Mesenchymal stem cell (in vitro differentiated cells and primary cell): ENCODE results near the gene PRKG1.

Experiments
- DNase-seq: peaks from one replicate; pipeline ENCODE4 v3.0.0-alpha.2; 2013
- H2AFZ ChIP-seq: one replicate; pipeline ENCODE4 v1.6.1; 2013; ENCODE audit warnings: low read depth, mild to moderate bottlenecking, control low read depth, inconsistent platforms, low read length, moderate library complexity
- H2AK5ac ChIP-seq: 2 replicates; pipeline ENCODE4 v1.6.1; 2013; ENCODE audit warnings: low read length, moderate library complexity, mild to moderate bottlenecking, inconsistent platforms; ENCODE audit not compliant: severe bottlenecking
- H2BK120ac ChIP-seq: one replicate; pipeline ENCODE4 v1.6.1; 2013; ENCODE audit warnings: low read depth, mild to moderate bottlenecking, inconsistent platforms, low read length, moderate library complexity
- H2BK12ac ChIP-seq, 2 experiments: one replicate each; pipeline ENCODE4 v1.6.1; 2013; ENCODE audit warnings: inconsistent platforms in 2 of 2, low read length in 2 of 2, mild to moderate bottlenecking in 2 of 2, moderate library complexity in 2 of 2, control low read depth in 1 of 2
- H2BK15ac ChIP-seq: one replicate; pipeline ENCODE4 v1.6.1; 2013; ENCODE audit warnings: mild to moderate bottlenecking, low read depth, inconsistent platforms; ENCODE audit not compliant: poor library complexity, severe bottlenecking
- H2BK5ac ChIP-seq: 2 replicates; pipeline ENCODE4 v1.6.1; 2013; ENCODE audit warnings: low read depth, mild to moderate bottlenecking, low read length, control low read depth, inconsistent platforms; ENCODE audit not compliant: poor library complexity, severe bottlenecking
- H3K14ac ChIP-seq, 2 experiments: one replicate each; pipeline ENCODE4 v1.6.1; 2013; ENCODE audit warnings: inconsistent platforms in 2 of 2, low read length in 2 of 2, control low read depth in 1 of 2, mild to moderate bottlenecking in 1 of 2, moderate library complexity in 1 of 2
- H3K18ac ChIP-seq, 2 experiments: one replicate each; pipeline ENCODE4 v1.6.1; 2013; ENCODE audit warnings: inconsistent platforms in 2 of 2, low read length in 2 of 2, control low read depth in 1 of 2, low read depth in 1 of 2, mild to moderate bottlenecking in 1 of 2
- H3K23ac ChIP-seq, 2 experiments: one replicate each; pipeline ENCODE4 v1.6.1; 2013; ENCODE audit warnings: inconsistent platforms in 2 of 2, low read length in 2 of 2, mild to moderate bottlenecking in 2 of 2, moderate library complexity in 2 of 2, control low read depth in 1 of 2
- H3K27ac ChIP-seq: 2 replicates; pipeline ENCODE4 v1.5.1; 2013; ENCODE audit warnings: mild to moderate bottlenecking, moderate library complexity, low read length, control low read depth, inconsistent platforms; ENCODE audit not compliant: poor library complexity, severe bottlenecking
- H3K27me3 ChIP-seq, 2 experiments: 2 replicates each; pipeline versions ENCODE4 v1.6.1 to v1.7.0; 2013; ENCODE audit warnings: low read length in 2 of 2, mild to moderate bottlenecking in 2 of 2, moderate library complexity in 2 of 2, control low read depth in 1 of 2, inconsistent platforms in 1 of 2; ENCODE audit not compliant: control insufficient read depth in 1 of 2, insufficient read depth in 1 of 2
- H3K36me3 ChIP-seq, 2 experiments: 2 replicates each; pipeline versions ENCODE4 v1.6.1 to v1.7.0; 2013; ENCODE audit warnings: low read length in 2 of 2, control low read depth in 1 of 2, inconsistent platforms in 1 of 2, low read depth in 1 of 2, mild to moderate bottlenecking in 1 of 2; ENCODE audit not compliant: insufficient read depth in 2 of 2, control insufficient read depth in 1 of 2
- H3K4ac ChIP-seq, 2 experiments: one replicate each; pipeline ENCODE4 v1.6.1; 2013; ENCODE audit warnings: inconsistent platforms in 2 of 2, low read length in 2 of 2, mild to moderate bottlenecking in 2 of 2, moderate library complexity in 2 of 2, control low read depth in 1 of 2, low read depth in 1 of 2
- H3K4me1 ChIP-seq: 2 replicates; pipeline ENCODE4 v1.6.1; 2013; ENCODE audit warnings: low read depth, low read length, control low read depth; ENCODE audit not compliant: control insufficient read depth, insufficient read depth
- H3K4me2 ChIP-seq: 2 replicates; pipeline ENCODE4 v1.6.1; 2013; ENCODE audit warnings: low read length, mild to moderate bottlenecking, inconsistent platforms; ENCODE audit not compliant: poor library complexity, severe bottlenecking
- H3K4me3 ChIP-seq, 2 experiments: 2 replicates each; pipeline versions ENCODE4 v1.5.1 to v1.7.0; 2013; ENCODE audit warnings: low read length in 2 of 2, mild to moderate bottlenecking in 2 of 2, control low read depth in 1 of 2, low read depth in 1 of 2; ENCODE audit not compliant: insufficient read depth in 1 of 2
- H3K79me1 ChIP-seq: replicated peaks from 2 replicates; pipeline ENCODE4 v1.6.1; 2013; ENCODE audit warnings: mild to moderate bottlenecking, control low read depth, low read length, inconsistent platforms; ENCODE audit not compliant: poor library complexity, severe bottlenecking
- H3K9ac ChIP-seq: 2 replicates; pipeline ENCODE4 v1.7.0; 2013; ENCODE audit warnings: mild to moderate bottlenecking, low read length, moderate library complexity
- H3K9me3 ChIP-seq: 2 replicates; pipeline ENCODE4 v1.7.0; 2013; ENCODE audit warnings: mild to moderate bottlenecking, low read length; ENCODE audit not compliant: control insufficient read depth
- H4K8ac ChIP-seq: one replicate; pipeline ENCODE4 v1.6.1; 2013; ENCODE audit warnings: inconsistent platforms, mild to moderate bottlenecking, low read length, moderate library complexity
- H4K91ac ChIP-seq: one replicate; pipeline ENCODE4 v1.6.1; 2013; ENCODE audit warnings: mild to moderate bottlenecking, low read length, inconsistent platforms
- WGBS: methylation state at CpG from one replicate; pipeline ENCODE4 v1.1.7; 2013; ENCODE audit warnings: mixed read lengths; 5-methylcytosine and 5-hydroxymethylcytosine counted together

PRKG1 gene

GRCh38 chr10:51952056-51952455 lies 877.8 kb downstream of the PRKG1 start:
- H3K27me3 ChIP-seq, result no peaks in the 10 kb centered on the region
- no peaks in the 10 kb centered on the region for H3K4me1 ChIP-seq
- H2BK120ac ChIP-seq, result no peak overlapping the region
- H3K18ac ChIP-seq, result no peak overlapping the region
- no peaks in the 10 kb centered on the region for H3K9me3 ChIP-seq
- H3K23ac ChIP-seq, result no peak overlapping the region
- H2AFZ ChIP-seq, result no peak overlapping the region
- WGBS, result 94% methylated on average over 1 of the region's 1 CpG
- H2BK5ac ChIP-seq, result no peak overlapping the region
- no peak overlapping the region for H3K14ac ChIP-seq
- no peak overlapping the region for H4K91ac ChIP-seq
- no peak overlapping the region for H3K4me2 ChIP-seq
- no peak overlapping the region for H2BK12ac ChIP-seq
- no peak overlapping the region for H2BK15ac ChIP-seq
- H4K8ac ChIP-seq, result no peak overlapping the region
- no peak overlapping the region for H3K27ac ChIP-seq
- H3K4me3 ChIP-seq, result no peak overlapping the region
- DNase-seq, result no peak
- no peak overlapping the region for H3K9ac ChIP-seq
- H3K4ac ChIP-seq, result no peak overlapping the region
- H3K36me3 ChIP-seq, result no peaks in the 10 kb centered on the region
- no peaks in the 10 kb centered on the region for H3K79me1 ChIP-seq
- no peak overlapping the region for H2AK5ac ChIP-seq

GRCh38 chr10:51955696-51956095 lies 881.4 kb downstream of the PRKG1 start:
- H3K18ac ChIP-seq, result no peak overlapping the region
- H3K27ac ChIP-seq, result no peak overlapping the region
- H3K27me3 ChIP-seq, result no peaks in the 10 kb centered on the region
- no peaks in the 10 kb centered on the region for H3K9me3 ChIP-seq
- no peak overlapping the region for H3K4me2 ChIP-seq
- H2BK120ac ChIP-seq, result no peak overlapping the region
- H3K36me3 ChIP-seq, result no peaks in the 10 kb centered on the region
- no peak overlapping the region for H3K14ac ChIP-seq
- H3K4ac ChIP-seq, result no peak overlapping the region
- 81% methylated on average over 2 of the region's 2 CpGs for WGBS
- no peak overlapping the region for H3K9ac ChIP-seq
- no peak overlapping the region for H2AK5ac ChIP-seq
- H3K4me1 ChIP-seq, result no peaks in the 10 kb centered on the region
- no peaks in the 10 kb centered on the region for H3K79me1 ChIP-seq
- no peak overlapping the region for H3K4me3 ChIP-seq
- DNase-seq, result no peak
- H2AFZ ChIP-seq, result no peak overlapping the region
- no peak overlapping the region for H4K91ac ChIP-seq
- H3K23ac ChIP-seq, result no peak overlapping the region
- H4K8ac ChIP-seq, result no peak overlapping the region
- H2BK12ac ChIP-seq, result no peak overlapping the region
- no peak overlapping the region for H2BK15ac ChIP-seq
- no peak overlapping the region for H2BK5ac ChIP-seq

DNA sequence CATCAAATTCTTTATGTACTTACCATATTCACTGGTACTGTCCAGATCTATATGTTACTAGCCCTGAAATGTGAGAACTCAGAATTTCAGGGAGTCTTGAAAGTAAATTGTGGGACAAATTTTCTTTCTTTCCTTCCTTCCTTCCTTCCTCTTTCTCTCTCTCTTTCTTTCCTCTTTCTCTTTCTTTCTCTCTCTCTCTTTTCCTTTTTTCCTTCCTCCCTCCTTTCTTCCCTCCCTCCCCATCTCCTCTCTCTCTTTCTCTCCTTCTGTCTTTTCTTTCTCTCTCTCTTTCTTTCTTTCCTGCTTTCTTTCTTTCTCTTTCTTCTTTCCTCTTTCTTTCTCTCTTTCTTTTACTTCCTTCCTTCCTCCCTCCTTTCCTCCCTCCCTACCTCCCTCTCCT lies 882.5 kb downstream of the PRKG1 start:
- H2AFZ ChIP-seq, result no peak overlapping the region
- no peak overlapping the region for H3K4me2 ChIP-seq
- no peak overlapping the region for H3K14ac ChIP-seq
- no peak overlapping the region for H3K27ac ChIP-seq
- H3K23ac ChIP-seq, result no peak overlapping the region
- H3K4me1 ChIP-seq, result no peaks in the 10 kb centered on the region
- H2AK5ac ChIP-seq, result no peak overlapping the region
- no peaks in the 10 kb centered on the region for H3K9me3 ChIP-seq
- H4K91ac ChIP-seq, result no peak overlapping the region
- DNase-seq, result no peak
- H2BK12ac ChIP-seq, result no peak overlapping the region
- H3K36me3 ChIP-seq, result no peaks in the 10 kb centered on the region
- no peak overlapping the region for H3K4ac ChIP-seq
- no peaks in the 10 kb centered on the region for H3K79me1 ChIP-seq
- H3K4me3 ChIP-seq, result no peak overlapping the region
- H2BK120ac ChIP-seq, result no peak overlapping the region
- no peaks in the 10 kb centered on the region for H3K27me3 ChIP-seq
- no peak overlapping the region for H2BK5ac ChIP-seq
- no peak overlapping the region for H2BK15ac ChIP-seq
- H3K9ac ChIP-seq, result no peak overlapping the region
- no peak overlapping the region for H4K8ac ChIP-seq
- no peak overlapping the region for H3K18ac ChIP-seq

DNA sequence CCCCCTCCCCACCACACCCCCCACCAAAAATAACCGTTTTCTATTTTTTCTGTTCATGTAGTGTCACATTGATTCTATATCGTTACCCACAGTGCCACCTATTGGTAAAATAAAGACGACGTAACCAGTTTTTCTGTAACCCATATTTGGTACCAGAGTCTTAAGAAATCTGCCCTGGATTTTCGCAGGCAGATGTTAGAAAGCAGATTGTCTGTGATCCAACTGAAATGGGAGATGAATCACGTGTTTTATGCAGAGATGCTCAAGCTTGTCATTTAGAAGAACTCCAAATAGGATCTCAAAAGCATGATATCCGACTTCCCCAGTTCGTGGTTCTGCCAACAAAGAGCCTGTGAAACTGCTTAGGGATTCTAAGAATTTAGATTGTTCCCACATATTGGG lies 886.2 kb downstream of the PRKG1 start:
- peaks cover 0 to 4% of the 10 kb centered on the region in 2 experiments for H3K27me3 ChIP-seq
- WGBS, result 28% methylated on average over 8 of the region's 8 CpGs
- H3K4me1 ChIP-seq, result no peaks in the 10 kb centered on the region
- no peak overlapping the region for H3K18ac ChIP-seq
- H3K14ac ChIP-seq, result no peak overlapping the region
- no peak overlapping the region for H2AFZ ChIP-seq
- no peaks in the 10 kb centered on the region for H3K36me3 ChIP-seq
- no peaks in the 10 kb centered on the region for H3K9me3 ChIP-seq
- no peak overlapping the region for H3K27ac ChIP-seq
- H4K91ac ChIP-seq, result no peak overlapping the region
- peak; percentile 61 for DNase-seq
- no peak overlapping the region for H2BK5ac ChIP-seq
- no peak overlapping the region for H2BK15ac ChIP-seq
- H3K9ac ChIP-seq, result peak overlapping the region; percentile 32
- H3K4me2 ChIP-seq, result no peak overlapping the region
- H3K4ac ChIP-seq, result no peak overlapping the region
- no peak overlapping the region for H2BK12ac ChIP-seq
- no peak overlapping the region for H3K23ac ChIP-seq
- H3K79me1 ChIP-seq, result no peaks in the 10 kb centered on the region
- no peak overlapping the region for H3K4me3 ChIP-seq
- no peak overlapping the region for H2AK5ac ChIP-seq
- H2BK120ac ChIP-seq, result no peak overlapping the region
- H4K8ac ChIP-seq, result no peak overlapping the region
